Eye (tissue), 1 donor: ENCODE data around the gene MARF1.
A peak's percentile ranks its signal among the peaks of the same experiment; 100 is the strongest.
"Not testable (repeated sequence)": the region's sequence is repeated elsewhere in the genome, so short reads cannot be mapped to it uniquely, and the experiment has no call there.

Source experiments
- DNase-seq: peaks from one replicate; pipeline ENCODE4 v3.0.0-alpha.2; 2015

MARF1 gene

DNA sequence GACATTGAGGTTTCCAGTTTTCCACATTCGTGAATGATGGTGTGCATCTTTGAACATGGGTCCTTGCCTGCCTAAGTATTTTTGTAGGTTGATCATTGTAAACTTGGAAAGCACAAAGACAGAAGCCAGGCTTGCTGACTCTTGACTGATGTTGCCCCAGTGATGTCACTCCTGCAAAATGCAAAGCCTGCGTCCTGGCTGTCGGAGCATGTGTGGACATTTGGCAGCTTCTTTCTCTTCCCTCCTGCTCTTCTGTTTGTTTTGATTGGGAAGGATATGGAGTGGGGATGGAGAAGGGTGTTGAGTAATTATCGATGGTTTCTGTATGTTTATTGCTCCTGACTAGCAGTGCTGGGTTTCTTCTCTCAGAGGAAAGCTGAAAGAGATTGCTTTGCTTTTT lies 10.3 kb upstream of the MARF1 start:
- peak; percentile 23 for DNase-seq

DNA sequence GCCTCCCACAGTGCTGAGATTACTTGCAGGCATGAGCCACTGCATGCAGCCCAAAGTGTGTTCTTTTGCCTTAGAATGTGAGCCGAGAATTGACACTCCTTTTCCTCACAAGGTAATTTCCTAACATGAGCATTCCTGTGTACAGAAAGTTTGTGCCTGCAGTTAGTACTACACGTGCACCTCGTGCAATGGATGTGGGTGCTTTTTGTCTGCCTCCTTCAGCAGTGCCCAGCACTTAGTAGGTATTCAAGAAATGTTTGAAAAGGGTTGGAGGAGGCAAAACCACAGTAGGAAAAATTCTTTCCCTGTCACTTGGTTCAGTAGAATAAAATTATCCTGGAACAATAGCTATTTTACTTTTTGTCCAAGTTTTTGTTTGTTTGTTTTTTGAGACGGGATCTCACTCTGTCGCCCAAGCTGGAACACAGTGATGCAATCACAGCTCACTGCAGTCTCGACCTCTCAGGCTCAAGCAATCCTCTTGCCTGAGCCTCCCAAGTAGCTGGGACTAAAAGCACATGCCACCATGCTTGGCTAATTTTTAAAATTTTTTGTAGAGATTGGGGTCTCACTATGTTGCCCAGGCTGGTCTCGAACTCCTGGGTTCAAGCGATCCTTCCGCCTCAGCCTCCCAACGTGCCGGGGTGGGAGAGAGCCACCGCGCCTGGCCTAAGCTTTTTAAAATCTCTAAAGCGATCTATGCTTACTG lies 9.5 kb upstream of the MARF1 start:
- DNase-seq: no peak

DNA sequence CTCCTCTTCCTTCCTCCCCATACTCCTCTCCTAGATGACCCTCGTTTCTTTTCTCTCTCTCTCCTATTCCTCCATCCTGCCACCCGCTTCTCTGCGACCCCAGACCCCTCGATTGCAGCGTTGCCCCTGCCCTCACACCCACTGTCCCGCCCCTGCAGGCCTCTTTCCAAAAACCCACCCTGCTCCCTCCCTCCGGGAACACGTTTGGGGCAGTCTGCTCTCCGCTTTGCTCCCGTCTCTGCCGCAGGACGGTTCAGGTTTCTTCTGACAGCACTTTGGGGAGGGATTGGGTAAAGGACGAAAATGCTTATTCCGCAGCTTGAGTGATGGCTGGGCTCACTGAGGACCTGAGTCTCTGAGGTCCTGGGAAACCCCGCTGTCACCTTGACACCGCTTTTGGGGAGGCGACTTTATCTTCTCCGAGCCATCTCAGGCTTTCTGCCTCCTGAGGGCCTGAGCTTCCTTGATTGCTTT lies 7.8 kb upstream of the MARF1 start:
- peak; percentile 53 for DNase-seq

DNA sequence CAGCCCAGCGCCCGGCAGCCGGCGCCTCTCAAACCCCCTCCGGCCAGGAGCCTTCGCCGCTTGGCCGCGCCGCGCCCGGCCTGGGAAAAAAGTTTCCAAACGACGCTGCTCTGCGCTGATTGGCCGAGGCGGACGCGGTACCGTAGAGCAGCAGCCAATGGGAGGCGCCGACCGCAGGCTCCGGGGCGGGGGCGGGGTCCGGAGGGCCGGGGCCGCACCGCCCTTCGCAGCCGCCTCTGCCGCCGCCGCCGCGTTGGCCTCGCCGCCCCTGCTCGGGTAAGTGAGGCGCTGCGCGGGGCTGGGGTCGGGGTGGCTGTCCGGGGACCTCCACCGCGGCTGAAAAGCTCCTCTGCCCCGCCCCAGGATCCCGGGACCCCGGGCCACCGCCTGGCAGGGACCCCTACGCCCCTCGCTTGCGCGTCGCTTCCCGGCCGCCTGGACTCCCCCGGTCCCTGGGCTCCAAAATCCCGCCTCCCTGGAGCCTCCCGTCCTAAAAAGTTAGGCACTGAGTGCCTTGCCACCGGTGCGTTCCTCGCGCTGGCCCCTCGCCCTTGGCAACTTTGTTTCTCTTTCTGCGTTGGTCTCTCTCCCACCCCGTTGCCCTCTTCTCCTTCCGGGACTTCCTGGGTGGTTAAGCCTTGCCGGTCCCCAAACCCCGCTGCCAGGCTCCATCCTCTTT lies 7.2 kb upstream of the MARF1 start, which contains the start of gene NDE1:
Gene NDE1, plus strand, starts transcription at position 227 of the 679 bp plus-strand sequence. CDS start 14,534 bp downstream, outside the sequence.
- DNase-seq: peak; percentile 96

DNA sequence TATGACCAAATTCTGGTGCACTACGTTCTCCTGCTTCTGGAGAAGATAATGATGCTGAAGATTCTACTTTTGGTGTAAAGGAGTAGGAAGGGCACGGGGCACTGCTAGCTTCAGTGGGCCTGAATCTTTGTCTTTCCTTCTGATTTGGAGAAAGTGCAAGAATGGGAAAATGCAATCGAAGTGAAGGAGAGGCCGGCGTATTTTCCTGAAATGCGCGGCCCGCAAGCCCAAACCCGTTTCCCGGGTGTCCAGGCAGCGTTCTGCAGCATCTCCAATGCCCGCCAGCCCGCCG lies 6.7 kb upstream of the MARF1 start:
- DNase-seq: no peak

DNA sequence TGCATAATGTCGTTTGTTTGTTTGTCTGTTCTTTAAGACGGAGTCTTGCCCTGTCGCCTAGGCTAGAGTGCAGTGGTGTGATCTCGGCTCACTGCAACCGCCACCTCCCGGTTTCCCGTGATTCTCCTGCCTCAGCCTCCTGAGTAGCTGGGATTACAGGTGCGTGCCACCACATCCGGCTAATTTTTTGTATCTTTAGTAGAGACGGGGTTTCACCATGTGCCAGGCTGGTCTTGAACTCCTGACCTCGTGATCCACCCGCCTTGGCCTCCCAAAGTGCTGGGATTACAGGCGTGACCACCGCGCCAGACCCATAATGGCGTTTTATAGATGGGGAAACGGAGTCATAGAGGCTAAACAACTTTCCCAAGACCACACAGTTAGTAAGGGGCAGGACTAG lies 6.4 kb upstream of the MARF1 start:
- DNase-seq: not testable (repeated sequence)

DNA sequence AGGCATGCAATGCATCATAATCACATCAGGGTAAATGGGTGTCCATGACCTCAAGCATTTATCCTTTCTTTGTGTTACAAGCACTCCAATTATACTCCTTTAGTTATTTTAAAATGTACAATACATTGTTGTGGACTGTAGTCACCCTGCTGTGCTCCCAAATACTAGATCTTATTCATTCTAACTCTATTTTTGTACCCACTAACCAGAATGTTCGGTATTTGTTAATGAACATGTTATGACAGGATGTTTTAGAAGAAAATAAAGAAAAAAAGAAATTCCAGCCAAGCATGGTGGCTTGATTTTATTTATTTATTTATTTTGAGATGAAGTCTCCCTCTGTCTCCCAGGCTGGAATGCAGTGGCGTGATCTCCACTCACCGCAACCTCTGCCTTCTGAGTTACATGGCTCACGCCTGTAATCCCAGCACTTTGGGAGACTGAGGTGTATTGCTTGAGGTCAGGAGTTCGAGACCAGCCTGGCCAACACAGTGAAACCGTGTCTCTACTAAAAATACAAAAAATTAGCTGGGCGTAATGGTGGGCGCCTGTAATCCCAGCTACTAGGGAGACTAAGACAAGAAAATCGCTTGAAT lies 5.3 kb upstream of the MARF1 start:
- no peak for DNase-seq

DNA sequence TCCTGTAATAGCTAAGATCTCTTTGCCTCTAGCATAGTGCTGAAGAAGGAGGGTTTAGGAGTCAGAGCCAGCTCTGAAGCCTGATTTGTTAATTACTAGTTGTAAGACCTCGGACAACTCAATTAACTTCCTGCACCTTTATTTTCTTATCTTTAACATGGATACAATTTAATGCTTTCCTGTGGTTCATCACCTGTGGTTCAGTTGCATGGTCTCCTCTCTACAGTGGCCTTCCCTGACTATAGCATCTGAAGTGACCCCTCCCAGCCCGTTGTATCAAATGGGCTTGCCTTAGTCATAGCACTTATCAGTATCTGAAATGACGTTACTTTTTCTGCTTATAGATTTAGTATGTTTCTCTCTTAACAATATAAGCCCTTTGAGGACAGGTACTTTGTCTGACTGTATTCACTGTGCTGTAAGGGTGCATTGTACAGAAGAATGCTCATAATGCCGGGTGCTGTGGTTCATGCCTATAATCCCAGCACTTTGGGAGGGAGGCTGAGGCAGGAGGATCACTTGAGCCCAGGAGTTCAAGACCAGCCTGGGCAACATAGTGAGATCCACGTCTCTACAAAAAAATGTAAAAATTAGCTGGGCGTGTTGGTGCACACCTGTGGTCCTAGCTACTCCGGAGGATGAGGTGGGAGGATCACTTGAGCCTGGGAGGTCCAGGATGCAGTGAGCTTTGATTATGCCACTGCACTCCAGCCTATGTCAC lies 4.5 kb upstream of the MARF1 start:
- DNase-seq: no peak

DNA sequence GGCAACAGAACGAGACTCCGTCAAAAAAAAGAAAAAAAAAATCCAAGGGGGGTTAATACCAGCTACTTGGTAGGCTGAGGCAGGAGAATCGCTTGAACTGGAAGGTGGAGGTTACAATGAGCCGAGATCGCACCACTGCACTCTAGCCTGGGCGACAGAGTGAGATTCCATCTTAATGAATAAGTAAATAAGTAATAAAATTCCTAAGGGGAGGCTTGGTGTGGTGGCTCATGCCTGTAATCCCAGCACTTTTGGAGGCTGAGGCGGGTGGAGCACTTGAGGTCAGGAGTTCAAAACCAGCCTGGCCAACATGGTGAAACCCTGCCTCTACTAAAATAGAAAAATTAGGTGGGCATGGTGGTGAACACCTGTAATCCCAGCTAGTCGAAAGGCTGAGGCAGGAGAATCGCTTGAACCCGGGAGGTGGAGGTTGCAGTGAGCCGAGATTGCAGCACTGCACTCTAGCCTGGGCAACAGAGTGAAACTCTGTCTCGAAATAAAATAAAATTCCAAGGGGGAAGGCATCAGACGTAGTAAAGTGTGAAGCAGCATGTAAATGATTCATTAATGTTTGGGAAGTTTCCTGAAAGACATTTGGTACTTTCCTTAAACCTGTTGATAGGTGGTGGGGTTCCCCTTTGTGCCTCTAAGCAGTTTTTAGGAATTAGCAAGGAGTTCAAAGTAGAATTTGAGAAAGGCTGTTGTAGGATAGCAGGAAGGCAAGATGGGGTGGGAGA lies 3.8 kb upstream of the MARF1 start:
- DNase-seq: not testable (repeated sequence)

DNA sequence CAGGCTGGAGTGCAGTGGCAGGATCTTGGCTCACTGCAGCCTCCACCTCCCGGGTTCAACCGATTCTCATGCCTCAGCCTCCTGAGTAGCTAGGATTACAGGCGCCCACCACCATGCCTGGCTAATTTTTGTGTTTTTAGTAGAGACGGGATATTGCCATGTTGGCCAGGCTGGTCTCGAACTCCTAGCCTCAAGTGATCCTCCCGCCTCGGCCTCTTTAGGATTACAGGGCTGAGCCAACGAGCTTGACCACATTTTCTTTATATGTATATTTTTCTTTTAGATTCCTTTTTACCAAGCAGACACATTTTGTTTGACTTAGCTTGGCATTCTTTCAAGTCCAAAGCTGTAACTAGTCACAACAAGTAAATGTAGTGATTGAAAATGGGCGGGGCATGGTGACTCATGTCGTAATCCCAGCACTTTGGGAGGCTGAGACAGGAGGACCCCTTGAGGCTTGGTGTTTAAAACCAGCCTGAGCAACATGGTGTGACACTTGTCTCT lies 2.1 kb upstream of the MARF1 start:
- DNase-seq: peak; percentile 37

DNA sequence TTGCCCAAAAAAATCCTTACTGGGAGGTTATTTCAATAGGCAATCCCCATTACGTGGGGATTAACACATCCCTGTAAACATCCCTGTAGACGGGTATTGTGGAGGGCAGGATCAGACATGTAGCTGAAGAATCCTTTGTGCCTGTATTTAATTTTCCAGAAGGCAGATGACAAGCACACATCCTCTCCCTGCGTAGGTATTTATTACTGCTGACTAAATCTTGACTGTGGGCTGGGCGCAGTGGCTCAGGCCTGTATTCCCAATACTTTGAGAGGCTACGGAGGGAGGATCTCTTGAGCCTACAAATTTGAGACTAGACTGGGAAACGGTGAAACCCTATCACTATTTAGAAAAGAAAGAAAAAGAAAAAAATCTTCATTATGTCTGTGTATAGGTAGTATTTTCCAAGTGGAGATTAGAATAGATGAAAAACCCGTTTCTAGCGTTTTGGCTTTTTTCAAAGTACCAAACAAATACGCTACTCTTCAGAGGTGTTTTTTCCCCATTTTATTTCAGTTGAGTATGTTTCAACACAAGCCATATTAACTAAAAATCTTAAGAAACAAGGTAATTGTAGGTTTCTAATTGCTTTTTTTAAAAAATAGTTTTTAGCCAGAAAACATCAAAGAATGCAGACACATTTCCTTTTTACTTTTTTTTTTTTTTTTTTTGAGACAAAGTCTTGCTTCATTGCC lies 1.5 kb upstream of the MARF1 start:
- DNase-seq: peak; percentile 32

DNA sequence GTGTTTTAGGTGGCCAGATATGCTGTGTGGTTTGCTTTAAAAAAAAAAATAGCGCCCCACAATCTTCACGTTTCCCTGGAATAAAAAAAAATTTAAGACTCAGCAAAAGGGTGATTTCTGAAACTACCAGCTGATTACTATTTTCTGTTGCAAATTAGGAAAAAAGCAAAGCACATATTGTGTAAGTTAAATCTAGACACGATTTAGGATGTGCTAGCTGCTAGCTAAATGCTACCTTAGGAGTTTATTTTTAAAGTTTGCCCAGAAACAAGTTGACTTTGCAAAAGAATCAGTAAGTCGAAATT lies 944 bp upstream of the MARF1 start:
- no peak for DNase-seq

DNA sequence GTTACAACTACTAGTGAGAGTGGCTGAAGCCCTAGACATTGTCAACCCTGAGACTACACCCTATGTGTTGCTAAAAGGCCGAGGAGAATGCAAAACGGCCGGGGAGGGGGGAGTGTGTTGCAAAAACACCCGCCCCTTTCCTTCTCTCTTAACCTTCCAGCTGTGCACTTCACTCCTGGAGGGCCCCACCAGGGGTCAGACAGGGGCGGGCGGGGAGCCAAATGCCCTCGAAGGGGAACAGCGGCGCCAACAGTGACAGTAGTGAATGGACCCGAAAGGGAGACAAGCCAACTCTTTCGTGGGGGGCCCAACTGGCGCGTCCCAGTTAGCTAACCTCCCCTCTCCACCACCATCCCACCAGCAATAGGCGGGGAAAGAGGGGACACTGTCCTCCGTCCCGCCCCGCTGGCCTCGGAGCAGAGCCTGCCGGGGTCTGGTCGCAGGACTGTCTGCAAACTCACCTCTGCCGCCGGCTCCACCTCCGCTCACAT lies 352 bp downstream of the MARF1 start:
- DNase-seq: peak; percentile 80

DNA sequence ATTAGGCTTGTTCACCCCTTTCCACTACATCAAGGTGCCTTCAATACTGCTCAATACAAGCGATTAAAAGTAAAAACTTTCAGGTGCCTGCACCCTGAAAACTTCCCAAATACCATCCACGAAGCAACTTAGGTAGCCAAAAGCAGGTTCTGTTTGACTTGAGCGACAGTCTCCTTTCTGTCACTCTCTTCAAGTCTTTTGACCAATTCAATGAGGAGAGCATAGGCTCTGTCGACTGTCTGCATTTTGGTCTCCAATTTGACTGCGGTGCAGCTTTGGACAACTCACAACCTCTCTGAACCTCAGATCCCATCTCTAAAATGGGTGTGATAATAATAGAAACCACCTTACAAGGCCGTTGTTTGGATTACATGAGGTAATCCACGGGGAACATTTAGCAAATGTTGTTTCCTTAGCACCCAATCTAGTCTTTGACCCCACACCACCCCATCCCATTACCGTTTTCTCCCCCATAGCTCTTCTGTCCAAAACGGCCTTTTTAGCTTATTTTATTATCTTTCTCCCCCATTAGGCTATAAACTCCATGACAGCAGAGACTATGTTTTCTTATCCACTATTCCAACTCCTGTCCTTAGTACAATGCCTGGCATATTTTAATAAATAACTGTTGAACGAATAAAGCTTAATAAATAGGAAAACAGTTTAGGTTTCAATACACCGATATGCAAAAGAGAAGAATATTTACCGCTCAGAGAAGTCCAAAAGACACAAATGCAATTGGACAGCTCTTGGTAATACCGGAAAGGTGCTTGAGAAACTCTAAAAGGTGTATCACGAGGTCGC lies 999 bp downstream of the MARF1 start:
- DNase-seq: no peak

DNA sequence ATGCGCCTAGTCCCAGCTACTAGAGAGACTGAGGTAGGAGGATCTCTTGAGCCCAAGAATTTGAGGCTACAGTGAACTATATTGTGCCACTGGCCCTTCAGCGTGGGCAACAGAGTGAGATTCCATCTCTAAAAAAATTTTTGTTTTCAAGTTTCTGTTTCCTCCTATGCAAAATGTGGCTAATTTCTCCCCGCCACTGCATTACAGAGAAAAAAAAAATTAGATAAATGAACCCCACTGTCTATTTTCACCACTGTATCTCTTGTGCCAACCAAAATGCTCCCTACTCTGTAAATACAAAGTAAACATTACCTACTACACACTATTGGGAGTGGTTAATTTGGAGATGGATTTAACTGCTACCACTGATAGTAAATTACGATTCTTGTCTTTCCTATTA lies 2.0 kb downstream of the MARF1 start:
- no peak for DNase-seq

DNA sequence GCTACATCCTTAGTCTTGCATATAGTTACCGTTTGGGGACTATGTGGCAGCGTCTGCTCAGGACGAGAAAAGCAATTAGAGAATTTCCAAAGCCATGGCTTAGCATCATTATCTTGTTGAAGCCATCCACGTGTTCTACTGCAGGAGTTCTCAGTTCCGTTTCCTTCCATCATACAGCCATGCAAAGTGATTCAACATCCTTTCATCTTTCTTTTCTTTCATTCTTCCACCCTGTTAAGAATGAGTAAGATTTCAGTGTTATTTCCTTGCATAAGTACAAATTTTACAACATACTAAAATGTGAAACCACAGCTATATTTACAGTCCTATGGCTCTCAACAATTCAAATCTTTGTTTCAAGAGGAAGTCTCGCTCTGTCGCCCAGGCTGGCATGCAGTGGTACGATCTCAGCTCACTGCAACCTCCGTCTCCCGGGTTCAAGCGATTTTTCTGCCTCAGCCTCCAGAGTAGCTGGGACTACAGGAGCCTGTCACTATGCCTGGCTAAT lies 3.8 kb downstream of the MARF1 start:
- no peak for DNase-seq

DNA sequence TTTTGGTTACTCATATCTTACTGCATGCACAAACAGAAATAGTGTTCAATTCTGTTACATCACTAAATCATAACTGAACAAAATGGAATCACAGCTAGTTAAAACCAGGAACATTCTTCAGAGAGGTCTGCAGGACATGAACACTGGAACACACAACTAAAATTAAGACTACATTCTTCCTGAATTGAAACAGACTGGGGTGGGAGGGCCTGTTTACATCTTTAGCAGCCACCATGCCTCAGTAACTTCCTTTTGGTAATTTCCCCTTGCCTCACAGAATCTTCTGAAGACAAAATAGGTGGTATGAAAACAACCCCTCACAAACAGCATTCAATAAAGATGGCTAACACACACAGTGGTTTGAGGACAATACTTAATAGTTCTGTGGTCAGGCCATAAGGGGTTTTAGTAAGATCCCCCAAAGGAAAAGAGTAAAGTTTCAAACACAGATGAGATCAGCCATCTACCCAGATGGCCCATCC lies 6.5 kb downstream of the MARF1 start:
- no peak for DNase-seq

DNA sequence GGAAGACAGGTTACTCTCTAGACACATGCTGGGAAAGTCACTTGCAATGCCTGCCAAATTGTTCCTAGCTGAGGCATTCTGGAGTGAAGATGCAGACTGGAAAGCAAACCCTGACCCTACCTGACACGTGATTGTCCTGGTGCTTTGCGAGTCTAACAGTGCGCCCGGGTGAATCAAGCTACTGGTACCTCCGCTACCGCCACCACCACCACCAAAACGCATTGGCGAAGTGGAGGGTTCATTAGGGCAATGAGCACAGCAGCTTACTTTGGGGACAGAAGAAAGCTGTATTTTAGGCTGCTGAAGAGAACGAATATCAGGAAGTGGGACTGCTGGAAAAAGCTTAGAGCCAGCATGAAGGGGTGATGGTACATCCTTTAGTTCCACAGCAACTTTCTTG lies 7.0 kb downstream of the MARF1 start:
- DNase-seq: no peak

DNA sequence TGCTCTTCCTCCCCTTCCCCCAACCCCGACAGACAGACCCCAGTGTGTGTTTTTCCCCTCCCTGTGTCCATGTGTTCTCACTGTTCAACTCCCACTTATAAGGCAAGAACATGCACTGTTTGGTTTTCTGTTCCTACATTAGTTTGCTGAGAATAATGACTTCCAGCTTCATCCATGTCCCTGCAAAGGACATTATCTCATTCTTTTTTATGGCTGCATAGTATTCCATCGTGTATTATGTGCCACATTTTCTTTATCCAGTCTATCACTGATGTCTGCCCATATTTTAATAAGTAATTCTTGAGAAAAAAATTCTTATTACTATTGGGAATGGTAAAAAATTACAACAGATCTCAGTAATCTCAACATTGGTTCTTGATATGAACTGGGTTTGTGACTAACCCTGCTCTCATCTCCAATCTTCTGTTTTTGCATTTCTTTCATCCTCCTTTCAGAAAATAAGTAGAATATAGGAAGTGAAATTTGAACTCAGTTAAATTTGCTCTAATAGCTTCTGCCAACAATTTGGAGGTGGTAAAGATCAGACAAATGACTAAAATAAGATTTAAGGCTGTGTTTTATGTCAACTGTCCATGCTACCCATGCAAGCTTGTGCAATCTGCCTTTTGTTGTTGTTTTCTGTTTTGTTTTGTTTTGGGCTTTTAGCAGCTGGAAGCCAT lies 11.1 kb downstream of the MARF1 start:
- DNase-seq: no peak

DNA sequence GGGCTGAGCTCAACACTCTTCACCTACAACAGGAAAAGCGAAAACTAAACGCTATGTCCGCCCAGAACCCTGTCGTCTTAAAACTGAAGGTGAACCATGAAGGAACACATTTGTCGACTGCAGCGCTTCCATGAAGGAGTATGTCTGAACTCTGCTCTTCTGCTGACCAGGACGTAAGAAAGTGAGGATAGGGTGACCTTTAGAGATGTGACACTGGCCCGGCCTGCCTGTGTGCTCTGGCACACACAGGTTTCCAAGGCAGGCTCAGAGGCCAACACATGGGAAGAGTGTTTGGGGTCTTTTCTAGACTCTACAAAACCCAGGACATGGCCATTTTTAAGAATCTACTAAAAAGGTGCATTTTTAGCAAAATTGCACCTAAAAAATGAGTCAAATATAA lies 21.1 kb downstream of the MARF1 start:
- no peak for DNase-seq
